Measurements from ENCODE around the gene ST6GALNAC5.

- no peak for TF ChIP-seq CTCF (IDR thresholded peaks at IDR 0.05; ENCODE audit: low read length)
- TF ChIP-seq EZH2 (optimal IDR thresholded peaks at IDR 0.05; ENCODE audit: low read depth, low read length), result no peak
- no peak for TF ChIP-seq EZH2phosphoT487 (IDR thresholded peaks at IDR 0.05; ENCODE audit: low read length)
Measured at GRCh38 chr1:76835203-76835602, 32.1 kb upstream of the ST6GALNAC5 start.

All from MM.1S (cell line).